ENCODE data around the gene GPC1. TPM values are rescaled to one million over a fixed set of nuclear protein-coding genes. Genes with fewer than 3 reads are reported as not detected.

GPC1 gene
- total and polyA plus RNA-seq, 2 donors (not counting 3 experiments of a cell fraction or from before 2014, with no cell fraction given): 9.6 to 31.1 TPM

- CTCF ChIA-PET: no interaction called here
- no peak for FAIRE-seq
- H3K9me1 ChIP-seq (replicated peaks; ENCODE audit: control insufficient read depth, extremely low read depth, insufficient read depth, low read length): no peaks in the 10 kb centered on the region
Observed at GRCh38 chr2:240468303-240469238, 33.1 kb downstream of the GPC1 start.

More at GRCh38 chr2:240468303-240469238, 33.1 kb downstream of the GPC1 start:
- no peaks in the 10 kb centered on the region for H3K9me3 ChIP-seq (replicated peaks; ENCODE audit: control insufficient read depth, insufficient read depth, low read length)
- H3K27ac ChIP-seq (ENCODE audit: insufficient read depth, low read depth, low read length): no peak overlapping the region
- H3K4me3 ChIP-seq (replicated peaks in 1 of 3; ENCODE audit: insufficient read depth in 1 of 3, low read depth in 1 of 3, low read length in 3 of 3): no peak overlapping the region
- POLR2A ChIA-PET: no interaction called here
- H4K20me1 ChIP-seq (replicated peaks; ENCODE audit: control insufficient read depth, extremely low read depth, insufficient read depth, low read length): no peaks in the 10 kb centered on the region
- intact Hi-C loops (cut with micrococcal nuclease): no loop called here
- DNase-seq (ENCODE audit: low read depth, low spot score): no peak
- dilution Hi-C loops (cut with MboI; ENCODE audit: extremely low pct_ligation_motif_present, low sequenced_read_pairs): no loop called here
- H3K36me3 ChIP-seq (ENCODE audit: control insufficient read depth in 2 of 2, extremely low read depth in 1 of 2, insufficient read depth in 2 of 2, low read length in 2 of 2): no peaks in the 10 kb centered on the region
- no peak overlapping the region for H3K9ac ChIP-seq (replicated peaks; ENCODE audit: extremely low read depth, insufficient read depth, low read length)
- H3K27me3 ChIP-seq (ENCODE audit: control insufficient read depth in 2 of 2, insufficient read depth in 2 of 2, low read length in 2 of 2): no peaks in the 10 kb centered on the region
- H3K4me2 ChIP-seq (ENCODE audit: insufficient read depth, low read length): no peak overlapping the region
- TF ChIP-seq FOS (IDR thresholded peaks at IDR 0.05; ENCODE audit: borderline replicate concordance, insufficient read depth, low read length) (no peak), JUN (IDR thresholded peaks at IDR 0.05; ENCODE audit: borderline replicate concordance, insufficient read depth, insufficient read length, low read depth) (no peak), POLR2AphosphoS5 (IDR thresholded peaks at IDR 0.05; ENCODE audit: insufficient read depth, low read depth, low read length) (no peak)
- TF ChIP-seq, protein P1, sequence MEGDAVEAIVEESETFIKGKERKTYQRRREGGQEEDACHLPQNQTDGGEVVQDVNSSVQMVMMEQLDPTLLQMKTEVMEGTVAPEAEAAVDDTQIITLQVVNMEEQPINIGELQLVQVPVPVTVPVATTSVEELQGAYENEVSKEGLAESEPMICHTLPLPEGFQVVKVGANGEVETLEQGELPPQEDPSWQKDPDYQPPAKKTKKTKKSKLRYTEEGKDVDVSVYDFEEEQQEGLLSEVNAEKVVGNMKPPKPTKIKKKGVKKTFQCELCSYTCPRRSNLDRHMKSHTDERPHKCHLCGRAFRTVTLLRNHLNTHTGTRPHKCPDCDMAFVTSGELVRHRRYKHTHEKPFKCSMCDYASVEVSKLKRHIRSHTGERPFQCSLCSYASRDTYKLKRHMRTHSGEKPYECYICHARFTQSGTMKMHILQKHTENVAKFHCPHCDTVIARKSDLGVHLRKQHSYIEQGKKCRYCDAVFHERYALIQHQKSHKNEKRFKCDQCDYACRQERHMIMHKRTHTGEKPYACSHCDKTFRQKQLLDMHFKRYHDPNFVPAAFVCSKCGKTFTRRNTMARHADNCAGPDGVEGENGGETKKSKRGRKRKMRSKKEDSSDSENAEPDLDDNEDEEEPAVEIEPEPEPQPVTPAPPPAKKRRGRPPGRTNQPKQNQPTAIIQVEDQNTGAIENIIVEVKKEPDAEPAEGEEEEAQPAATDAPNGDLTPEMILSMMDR (IDR thresholded peaks at IDR 0.05; ENCODE audit: extremely low read depth in 1 of 2, insufficient read depth in 1 of 2, low read depth in 1 of 2, low read length in 2 of 2): no peak
- H3K79me2 ChIP-seq (ENCODE audit: control insufficient read depth, insufficient read depth, low read length): no peaks in the 10 kb centered on the region
- H3K4me1 ChIP-seq (ENCODE audit: control insufficient read depth, extremely low read depth, insufficient read depth, low read length): no peaks in the 10 kb centered on the region
- BruUV-seq (replicated peaks): no TSS peak
- H2AFZ ChIP-seq (ENCODE audit: low read depth, low read length): no peak overlapping the region
